ENCODE results near the gene NRCAM.

Gene NRCAM

GRCh38 chr7:108451296-108451848, 4.9 kb downstream of the NRCAM start:
- TF ChIP-seq CTCF (IDR thresholded peaks at IDR 0.05; ENCODE audit: low read depth, low read length) = no peak
- no peak for DNase-seq (ENCODE audit: extremely low read depth, low read depth)

- no peak for DNase-seq (ENCODE audit: extremely low read depth, low read depth)
- TF ChIP-seq CTCF (IDR thresholded peaks at IDR 0.05; ENCODE audit: low read depth, low read length) = no peak
Observed at GRCh38 chr7:108450160-108450559, 6.1 kb downstream of the NRCAM start.

- TF ChIP-seq CTCF (IDR thresholded peaks at IDR 0.05; ENCODE audit: low read depth, low read length) = no peak
- DNase-seq (ENCODE audit: extremely low read depth, low read depth) = no peak
Observed at GRCh38 chr7:108449521-108449920, 6.7 kb downstream of the NRCAM start.

- no peak for TF ChIP-seq CTCF (IDR thresholded peaks at IDR 0.05; ENCODE audit: low read depth, low read length)
- DNase-seq (ENCODE audit: extremely low read depth, low read depth) = no peak
Observed at GRCh38 chr7:108448584-108449505, 7.4 kb downstream of the NRCAM start.

- no peak for DNase-seq (ENCODE audit: extremely low read depth, low read depth)
- TF ChIP-seq CTCF (IDR thresholded peaks at IDR 0.05; ENCODE audit: low read depth, low read length) = no peak
Observed at GRCh38 chr7:108442039-108442568, 14.1 kb downstream of the NRCAM start.

- DNase-seq (ENCODE audit: extremely low read depth, low read depth) = no peak
- no peak for TF ChIP-seq CTCF (IDR thresholded peaks at IDR 0.05; ENCODE audit: low read depth, low read length)
Observed at GRCh38 chr7:108441392-108441955, 14.8 kb downstream of the NRCAM start.

- no peak for TF ChIP-seq CTCF (IDR thresholded peaks at IDR 0.05; ENCODE audit: low read depth, low read length)
- no peak for DNase-seq (ENCODE audit: extremely low read depth, low read depth)
Observed at GRCh38 chr7:108440613-108441012, 15.6 kb downstream of the NRCAM start.

All from AG09319 (cell line).